ENCODE data around the gene JADE2.

JADE2 gene

DNA sequence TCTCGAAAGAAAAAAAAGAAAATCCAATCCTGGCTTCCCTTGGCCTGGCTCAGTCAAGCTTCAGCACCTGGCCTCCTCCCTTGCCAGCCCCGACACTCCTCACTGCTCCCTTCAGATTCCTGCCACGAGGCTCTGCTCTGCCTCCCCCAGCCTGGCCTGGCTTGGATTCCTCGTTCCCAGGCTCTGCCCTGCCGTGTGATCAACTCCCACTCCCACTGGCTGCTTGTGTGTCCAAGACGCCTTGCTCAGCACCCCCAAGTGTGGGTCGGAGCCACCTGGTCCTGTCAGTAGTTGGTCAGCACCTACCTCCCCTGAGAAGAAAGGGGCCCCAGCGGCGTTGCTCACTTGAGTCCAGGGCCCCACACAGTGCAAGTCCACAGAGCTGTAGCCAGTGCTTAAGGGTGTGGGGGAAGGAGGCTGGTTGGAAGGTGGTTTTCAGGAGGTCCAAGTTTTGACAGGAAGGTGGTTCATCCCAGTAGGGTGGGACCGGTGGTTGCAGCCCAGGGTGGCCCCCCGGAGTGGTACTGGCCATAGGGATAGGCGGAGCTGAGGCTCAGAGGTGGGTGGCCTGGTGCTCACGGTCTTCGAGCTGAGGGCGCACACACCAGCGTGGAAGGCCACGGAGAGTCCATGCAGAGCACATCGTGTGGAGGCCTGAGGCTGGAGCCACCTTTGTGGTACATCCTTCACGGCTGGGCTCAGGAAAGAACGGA lies 46.4 kb downstream of the JADE2 start:
- H3K4me3 ChIP-seq (ENCODE audit: low read depth, low read length), result no peak overlapping the region
- no peak for DNase-seq (ENCODE audit: low read depth)
- TF ChIP-seq, protein P1, sequence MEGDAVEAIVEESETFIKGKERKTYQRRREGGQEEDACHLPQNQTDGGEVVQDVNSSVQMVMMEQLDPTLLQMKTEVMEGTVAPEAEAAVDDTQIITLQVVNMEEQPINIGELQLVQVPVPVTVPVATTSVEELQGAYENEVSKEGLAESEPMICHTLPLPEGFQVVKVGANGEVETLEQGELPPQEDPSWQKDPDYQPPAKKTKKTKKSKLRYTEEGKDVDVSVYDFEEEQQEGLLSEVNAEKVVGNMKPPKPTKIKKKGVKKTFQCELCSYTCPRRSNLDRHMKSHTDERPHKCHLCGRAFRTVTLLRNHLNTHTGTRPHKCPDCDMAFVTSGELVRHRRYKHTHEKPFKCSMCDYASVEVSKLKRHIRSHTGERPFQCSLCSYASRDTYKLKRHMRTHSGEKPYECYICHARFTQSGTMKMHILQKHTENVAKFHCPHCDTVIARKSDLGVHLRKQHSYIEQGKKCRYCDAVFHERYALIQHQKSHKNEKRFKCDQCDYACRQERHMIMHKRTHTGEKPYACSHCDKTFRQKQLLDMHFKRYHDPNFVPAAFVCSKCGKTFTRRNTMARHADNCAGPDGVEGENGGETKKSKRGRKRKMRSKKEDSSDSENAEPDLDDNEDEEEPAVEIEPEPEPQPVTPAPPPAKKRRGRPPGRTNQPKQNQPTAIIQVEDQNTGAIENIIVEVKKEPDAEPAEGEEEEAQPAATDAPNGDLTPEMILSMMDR (IDR thresholded peaks at IDR 0.05; ENCODE audit: low read depth, low read length, missing control alignments), result no peak

DNA sequence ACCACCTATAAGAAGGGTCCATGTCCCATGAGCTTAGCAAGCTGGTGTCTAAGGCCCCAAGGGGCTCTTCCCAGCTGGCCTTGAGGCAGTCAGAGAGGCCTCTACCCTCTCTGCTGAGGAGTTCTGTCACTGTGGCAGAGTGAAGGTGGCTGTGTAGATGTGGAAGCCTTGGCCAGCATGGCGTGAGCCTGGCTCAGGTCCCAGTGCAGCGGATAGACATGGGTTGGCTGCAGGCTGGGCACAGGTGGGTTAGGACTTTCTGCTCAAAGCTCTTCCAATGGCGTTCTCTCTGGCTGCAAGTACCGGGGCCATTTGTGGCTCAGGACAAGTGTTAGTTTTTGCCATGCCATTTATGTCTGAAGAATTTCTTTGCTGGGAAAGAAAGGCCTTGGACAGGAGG lies 47.3 kb downstream of the JADE2 start:
- DNase-seq (ENCODE audit: low read depth), result no peak
- no peak overlapping the region for H3K4me3 ChIP-seq (ENCODE audit: low read depth, low read length)
- TF ChIP-seq, protein P1 (IDR thresholded peaks at IDR 0.05; ENCODE audit: low read depth, low read length, missing control alignments), result no peak

DNA sequence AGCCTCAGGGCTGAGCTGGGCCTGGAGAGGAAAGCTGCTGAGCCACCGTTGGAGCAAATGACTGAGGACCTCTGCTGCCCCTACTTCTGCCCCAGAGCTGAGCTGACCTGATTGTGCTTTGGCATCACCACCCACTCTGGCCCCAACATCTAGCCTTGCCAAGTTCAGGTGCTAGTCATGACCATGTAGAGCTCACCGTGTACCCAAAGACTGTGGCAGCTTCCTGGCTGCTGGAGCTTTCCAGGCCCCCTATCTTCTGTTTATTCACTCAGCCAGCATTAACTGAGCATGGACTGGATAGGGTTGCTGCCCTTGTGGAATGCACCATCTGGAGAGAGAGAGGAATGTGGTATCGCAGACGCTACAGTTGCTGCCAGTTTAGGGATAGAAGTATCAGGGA lies 49.1 kb downstream of the JADE2 start:
- DNase-seq (ENCODE audit: low read depth), result no peak
- TF ChIP-seq, protein P1 (IDR thresholded peaks at IDR 0.05; ENCODE audit: low read depth, low read length, missing control alignments), result no peak
- H3K4me3 ChIP-seq (ENCODE audit: low read depth, low read length), result no peak overlapping the region

DNA sequence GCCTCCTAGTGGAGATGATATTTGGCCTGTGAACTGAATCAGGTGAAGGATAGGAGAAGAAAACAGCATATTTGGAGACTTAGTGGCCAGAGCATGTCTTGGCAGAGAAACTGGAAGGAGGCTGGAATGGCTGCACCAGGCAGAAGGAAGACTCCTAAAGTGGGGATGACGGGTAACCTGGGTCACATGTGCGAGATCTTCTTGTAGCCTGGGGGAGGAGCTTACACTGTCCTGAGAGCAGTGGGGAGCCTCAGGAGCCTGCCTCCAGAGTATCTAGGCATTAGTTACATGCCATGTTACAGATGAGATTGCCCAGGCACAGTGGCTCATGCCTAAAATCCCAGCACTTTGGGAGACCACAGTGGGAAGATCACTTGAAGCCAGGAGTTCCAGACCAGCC lies 49.8 kb downstream of the JADE2 start:
- no peak overlapping the region for H3K4me3 ChIP-seq (ENCODE audit: low read depth, low read length)
- DNase-seq (ENCODE audit: low read depth), result no peak
- TF ChIP-seq, protein P1 (IDR thresholded peaks at IDR 0.05; ENCODE audit: low read depth, low read length, missing control alignments), result no peak

DNA sequence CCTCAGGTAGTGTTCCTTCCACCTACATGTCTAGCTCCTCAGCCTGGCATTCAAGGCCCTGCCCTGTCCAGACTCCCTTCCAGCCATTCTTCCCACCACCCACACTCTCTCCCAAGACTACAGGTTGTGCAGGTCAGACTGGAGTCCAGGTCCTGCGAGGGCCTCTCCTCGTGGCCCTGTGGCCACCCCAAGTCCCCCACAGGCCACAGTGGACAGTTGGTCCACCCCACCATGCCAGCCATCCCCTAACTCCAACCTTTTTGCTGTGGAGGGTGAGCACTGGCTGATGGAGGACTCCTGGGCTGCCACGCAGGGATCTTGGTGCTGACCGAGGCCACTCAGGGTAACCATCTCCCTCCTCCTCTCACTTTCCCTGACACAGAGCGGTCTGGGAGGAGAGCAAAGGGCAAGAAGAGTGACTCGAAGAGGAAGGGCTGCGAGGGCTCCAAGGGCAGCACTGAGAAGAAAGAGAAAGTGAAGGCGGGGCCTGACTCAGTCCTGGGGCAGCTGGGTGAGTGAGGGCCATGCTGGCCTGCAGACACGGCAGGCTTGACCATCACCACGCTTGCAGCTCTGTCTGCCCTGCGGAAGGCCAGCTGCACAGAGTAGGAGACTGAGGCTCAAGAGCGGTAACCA lies 51.0 kb downstream of the JADE2 start:
- no peak overlapping the region for H3K4me3 ChIP-seq (ENCODE audit: low read depth, low read length)
- TF ChIP-seq, protein P1 (IDR thresholded peaks at IDR 0.05; ENCODE audit: low read depth, low read length, missing control alignments), result no peak
- DNase-seq (ENCODE audit: low read depth), result no peak

DNA sequence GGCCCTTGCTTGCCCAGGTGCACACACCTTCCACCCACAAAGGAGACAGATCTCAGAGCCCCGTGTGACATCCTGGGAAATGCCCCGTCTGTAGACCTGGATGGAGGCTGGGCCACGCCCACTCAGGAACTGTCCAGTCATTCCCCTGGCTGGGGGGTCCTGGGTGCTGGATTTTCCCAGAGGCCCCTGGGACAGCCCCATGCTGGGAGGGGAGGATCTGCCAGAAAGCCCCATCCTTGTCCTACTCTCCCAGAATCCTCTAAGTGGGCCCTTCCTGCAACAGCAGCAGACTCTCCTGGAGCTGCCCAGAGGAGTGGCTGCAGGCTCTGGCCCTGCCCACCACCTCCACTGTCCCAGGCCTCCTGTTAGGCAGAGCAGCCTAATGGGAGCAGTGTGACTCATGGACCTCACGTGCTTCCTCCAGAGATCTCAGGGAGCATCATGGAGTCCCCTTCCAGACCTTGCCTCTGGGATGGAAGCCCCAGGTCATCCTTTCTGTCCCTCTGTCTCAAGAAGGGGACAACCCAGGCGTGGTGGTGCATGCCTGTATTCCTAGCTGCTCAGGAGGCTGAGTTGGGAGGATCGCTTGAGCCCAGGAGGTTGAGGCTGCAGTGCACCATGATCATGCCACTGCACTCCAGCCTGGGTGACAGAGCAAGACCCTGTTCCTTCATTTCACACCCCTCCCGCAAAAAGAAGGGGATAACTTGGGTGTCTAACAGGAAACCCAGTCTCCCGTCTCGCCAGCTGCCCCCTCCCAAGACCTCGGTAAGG lies 51.7 kb downstream of the JADE2 start:
- TF ChIP-seq, protein P1 (IDR thresholded peaks at IDR 0.05; ENCODE audit: low read depth, low read length, missing control alignments), result no peak
- H3K4me3 ChIP-seq (ENCODE audit: low read depth, low read length), result no peak overlapping the region
- DNase-seq (ENCODE audit: low read depth), result no peak
